HepG2 (cell line): Measurements from ENCODE around the gene TEDC1. TPM values are rescaled to one million over a fixed set of nuclear protein-coding genes. Genes with fewer than 3 reads are reported as not detected.

Source experiments
- PREB ChIP-seq: sonication (generic); formaldehyde crosslinking; IDR thresholded peaks from 2 replicates; pipeline ENCODE4 v1.4.0; 2020; ENCODE audit warnings: missing genetic modification reagents
- SALL1 ChIP-seq: sonication (generic); formaldehyde crosslinking; IDR thresholded peaks from 2 replicates; pipeline ENCODE4 v1.8.0; 2022; ENCODE audit warnings: mild to moderate bottlenecking, missing genetic modification reagents
- TFAP4 ChIP-seq: sonication (generic); IDR thresholded peaks from 2 replicates; pipeline ENCODE4 v1.6.1; 2016; ENCODE audit warnings: low read depth, borderline replicate concordance
- ZFX ChIP-seq: sonication (generic); formaldehyde crosslinking; IDR thresholded peaks from 2 replicates; pipeline ENCODE4 v1.4.0; 2020; ENCODE audit warnings: mild to moderate bottlenecking, low read depth, missing genetic modification reagents, moderate library complexity
- ZNF382 ChIP-seq: sonication (generic); formaldehyde crosslinking; IDR thresholded peaks from 2 replicates; pipeline ENCODE4 v1.5.0; 2020; ENCODE audit warnings: missing genetic modification reagents, mild to moderate bottlenecking, borderline replicate concordance
- ZNF768 ChIP-seq: sonication (generic); formaldehyde crosslinking; IDR thresholded peaks from 2 replicates; pipeline ENCODE4 v1.4.0; 2020; ENCODE audit warnings: missing genetic modification reagents
- polyA plus RNA-seq, 8 experiments: library from polyadenylated mRNA; depleted of rRNA in 3 of 8; stranded (reverse) in 7 of 8; unstranded in 1 of 8; fragments of >200 nt; fragmentation: Illumina TruSeq in 4 of 8; extraction: Trizol in 4 of 8; gene quantifications; 2 replicates each; pipeline versions ENCODE4 v1.2.1 to v1.2.3, GENCODE V29; 2011 to 2016; ENCODE audit warnings: low read depth in 4 of 8, missing spikeins in 1 of 8, mixed read lengths in 1 of 8; ENCODE audit not compliant: insufficient read depth in 1 of 8
- total RNA-seq, 5 experiments: library from RNA; depleted of rRNA; stranded (reverse); fragments of >200 nt; fragmentation: Illumina TruSeq; extraction: Trizol; gene quantifications; 2 replicates each; pipeline ENCODE4 v1.2.3, GENCODE V29; 2016; ENCODE audit warnings: low read depth in 1 of 5
- TF ChIP-seq, protein P1 (sequence below): sonication (generic); formaldehyde crosslinking; IDR thresholded peaks from 2 replicates; pipeline ENCODE4 v1.5.0; 2020; ENCODE audit warnings: missing genetic modification reagents
- TF ChIP-seq, protein P2 (sequence below): sonication (generic); formaldehyde crosslinking; IDR thresholded peaks from 2 replicates; pipeline ENCODE4 v1.4.0; 2020; ENCODE audit warnings: missing genetic modification reagents, borderline replicate concordance
- TF ChIP-seq, protein P3 (sequence below): sonication (generic); formaldehyde crosslinking; IDR thresholded peaks from 2 replicates; pipeline ENCODE4 v1.5.0; 2020; ENCODE audit warnings: mild to moderate bottlenecking, missing genetic modification reagents
- TF ChIP-seq, protein P4 (sequence below): sonication (generic); formaldehyde crosslinking; IDR thresholded peaks from 2 replicates; pipeline ENCODE4 v1.5.0; 2020; ENCODE audit warnings: mild to moderate bottlenecking, missing genetic modification reagents
- TF ChIP-seq, protein P5 (sequence below), 2 experiments: sonication (generic) in 1 of 2; formaldehyde crosslinking in 1 of 2; IDR thresholded peaks; 2 replicates each; pipeline versions ENCODE4 v1.4.0 to v1.6.1; 2016 to 2020; ENCODE audit warnings: borderline replicate concordance in 1 of 2, low read depth in 1 of 2, mild to moderate bottlenecking in 1 of 2, missing genetic modification reagents in 1 of 2

TEDC1 gene
- total and polyA plus RNA-seq, 2 of the 13 experiments (the other 11 are each of a cell fraction or from before 2014, with no cell fraction given): 5.7 to 27.4 TPM

DNA sequence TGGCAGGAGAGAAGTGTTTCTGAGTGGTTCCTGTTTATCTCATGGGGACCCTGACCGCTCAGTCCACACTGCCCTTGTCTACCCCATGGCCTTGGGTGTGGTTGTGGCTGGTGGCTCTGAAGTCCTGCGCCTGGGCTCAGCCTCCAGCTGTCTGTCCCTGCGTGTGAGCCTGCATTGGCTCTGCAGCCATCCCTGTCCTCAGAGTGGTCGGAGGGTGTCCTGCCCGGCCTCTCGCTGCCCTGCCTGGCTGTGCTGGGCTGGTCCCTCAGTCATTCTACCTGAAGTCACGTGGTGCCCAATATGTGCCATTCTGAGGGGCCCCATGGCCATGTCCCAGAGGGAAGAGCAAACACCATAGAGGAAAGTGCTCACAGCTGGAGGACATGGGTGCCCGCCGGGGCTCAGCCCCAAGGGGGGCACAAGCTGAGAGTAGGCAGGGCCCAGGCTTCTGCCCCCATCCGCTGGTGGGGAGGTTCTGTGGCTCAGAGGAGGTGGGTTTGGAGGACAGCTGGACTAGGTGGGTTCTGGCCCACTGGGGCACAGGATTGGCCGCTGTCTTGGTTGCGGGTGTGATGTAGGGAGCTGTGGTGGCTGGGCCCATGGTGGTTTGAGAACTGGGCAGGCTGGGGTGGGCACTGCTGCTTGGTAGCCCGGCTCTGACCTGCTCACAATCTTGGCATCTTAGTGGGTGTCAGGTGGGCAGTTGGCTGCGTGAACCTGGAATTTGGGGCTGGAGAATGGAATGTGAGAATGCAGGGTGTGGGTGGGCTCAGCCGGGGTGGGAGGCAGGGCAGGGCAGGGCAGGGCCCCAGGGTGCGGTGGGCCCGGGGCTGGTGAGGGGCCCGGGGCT, 11.6 kb downstream of the TEDC1 start (continued):
- TF ChIP-seq, protein P1, sequence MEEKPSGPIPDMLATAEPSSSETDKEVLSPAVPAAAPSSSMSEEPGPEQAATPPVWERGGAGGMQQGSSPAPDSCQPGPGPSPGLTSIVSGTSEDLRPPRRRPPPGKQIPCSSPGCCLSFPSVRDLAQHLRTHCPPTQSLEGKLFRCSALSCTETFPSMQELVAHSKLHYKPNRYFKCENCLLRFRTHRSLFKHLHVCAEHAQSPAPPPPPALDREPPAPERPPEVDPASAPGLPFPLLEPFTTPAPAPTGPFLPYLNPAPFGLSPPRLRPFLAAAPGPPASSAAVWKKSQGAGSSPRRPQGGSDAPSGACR (CRISPR knock-in tag): no peak
- TF ChIP-seq, protein P2, sequence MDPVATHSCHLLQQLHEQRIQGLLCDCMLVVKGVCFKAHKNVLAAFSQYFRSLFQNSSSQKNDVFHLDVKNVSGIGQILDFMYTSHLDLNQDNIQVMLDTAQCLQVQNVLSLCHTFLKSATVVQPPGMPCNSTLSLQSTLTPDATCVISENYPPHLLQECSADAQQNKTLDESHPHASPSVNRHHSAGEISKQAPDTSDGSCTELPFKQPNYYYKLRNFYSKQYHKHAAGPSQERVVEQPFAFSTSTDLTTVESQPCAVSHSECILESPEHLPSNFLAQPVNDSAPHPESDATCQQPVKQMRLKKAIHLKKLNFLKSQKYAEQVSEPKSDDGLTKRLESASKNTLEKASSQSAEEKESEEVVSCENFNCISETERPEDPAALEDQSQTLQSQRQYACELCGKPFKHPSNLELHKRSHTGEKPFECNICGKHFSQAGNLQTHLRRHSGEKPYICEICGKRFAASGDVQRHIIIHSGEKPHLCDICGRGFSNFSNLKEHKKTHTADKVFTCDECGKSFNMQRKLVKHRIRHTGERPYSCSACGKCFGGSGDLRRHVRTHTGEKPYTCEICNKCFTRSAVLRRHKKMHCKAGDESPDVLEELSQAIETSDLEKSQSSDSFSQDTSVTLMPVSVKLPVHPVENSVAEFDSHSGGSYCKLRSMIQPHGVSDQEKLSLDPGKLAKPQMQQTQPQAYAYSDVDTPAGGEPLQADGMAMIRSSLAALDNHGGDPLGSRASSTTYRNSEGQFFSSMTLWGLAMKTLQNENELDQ (CRISPR knock-in tag): no peak
- TF ChIP-seq TFAP4: peak; percentile 38; the same call in 1 of the 2 replicates
- no peak for TF ChIP-seq ZNF768 (CRISPR knock-in tag)
- TF ChIP-seq, protein P3, sequence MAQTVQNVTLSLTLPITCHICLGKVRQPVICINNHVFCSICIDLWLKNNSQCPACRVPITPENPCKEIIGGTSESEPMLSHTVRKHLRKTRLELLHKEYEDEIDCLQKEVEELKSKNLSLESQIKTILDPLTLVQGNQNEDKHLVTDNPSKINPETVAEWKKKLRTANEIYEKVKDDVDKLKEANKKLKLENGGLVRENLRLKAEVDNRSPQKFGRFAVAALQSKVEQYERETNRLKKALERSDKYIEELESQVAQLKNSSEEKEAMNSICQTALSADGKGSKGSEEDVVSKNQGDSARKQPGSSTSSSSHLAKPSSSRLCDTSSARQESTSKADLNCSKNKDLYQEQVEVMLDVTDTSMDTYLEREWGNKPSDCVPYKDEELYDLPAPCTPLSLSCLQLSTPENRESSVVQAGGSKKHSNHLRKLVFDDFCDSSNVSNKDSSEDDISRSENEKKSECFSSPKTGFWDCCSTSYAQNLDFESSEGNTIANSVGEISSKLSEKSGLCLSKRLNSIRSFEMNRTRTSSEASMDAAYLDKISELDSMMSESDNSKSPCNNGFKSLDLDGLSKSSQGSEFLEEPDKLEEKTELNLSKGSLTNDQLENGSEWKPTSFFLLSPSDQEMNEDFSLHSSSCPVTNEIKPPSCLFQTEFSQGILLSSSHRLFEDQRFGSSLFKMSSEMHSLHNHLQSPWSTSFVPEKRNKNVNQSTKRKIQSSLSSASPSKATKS (CRISPR knock-in tag): no peak
- TF ChIP-seq PREB (CRISPR knock-in tag): no peak
- TF ChIP-seq, protein P4, sequence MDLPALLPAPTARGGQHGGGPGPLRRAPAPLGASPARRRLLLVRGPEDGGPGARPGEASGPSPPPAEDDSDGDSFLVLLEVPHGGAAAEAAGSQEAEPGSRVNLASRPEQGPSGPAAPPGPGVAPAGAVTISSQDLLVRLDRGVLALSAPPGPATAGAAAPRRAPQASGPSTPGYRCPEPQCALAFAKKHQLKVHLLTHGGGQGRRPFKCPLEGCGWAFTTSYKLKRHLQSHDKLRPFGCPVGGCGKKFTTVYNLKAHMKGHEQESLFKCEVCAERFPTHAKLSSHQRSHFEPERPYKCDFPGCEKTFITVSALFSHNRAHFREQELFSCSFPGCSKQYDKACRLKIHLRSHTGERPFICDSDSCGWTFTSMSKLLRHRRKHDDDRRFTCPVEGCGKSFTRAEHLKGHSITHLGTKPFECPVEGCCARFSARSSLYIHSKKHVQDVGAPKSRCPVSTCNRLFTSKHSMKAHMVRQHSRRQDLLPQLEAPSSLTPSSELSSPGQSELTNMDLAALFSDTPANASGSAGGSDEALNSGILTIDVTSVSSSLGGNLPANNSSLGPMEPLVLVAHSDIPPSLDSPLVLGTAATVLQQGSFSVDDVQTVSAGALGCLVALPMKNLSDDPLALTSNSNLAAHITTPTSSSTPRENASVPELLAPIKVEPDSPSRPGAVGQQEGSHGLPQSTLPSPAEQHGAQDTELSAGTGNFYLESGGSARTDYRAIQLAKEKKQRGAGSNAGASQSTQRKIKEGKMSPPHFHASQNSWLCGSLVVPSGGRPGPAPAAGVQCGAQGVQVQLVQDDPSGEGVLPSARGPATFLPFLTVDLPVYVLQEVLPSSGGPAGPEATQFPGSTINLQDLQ (CRISPR knock-in tag): no peak
- TF ChIP-seq, protein P5, sequence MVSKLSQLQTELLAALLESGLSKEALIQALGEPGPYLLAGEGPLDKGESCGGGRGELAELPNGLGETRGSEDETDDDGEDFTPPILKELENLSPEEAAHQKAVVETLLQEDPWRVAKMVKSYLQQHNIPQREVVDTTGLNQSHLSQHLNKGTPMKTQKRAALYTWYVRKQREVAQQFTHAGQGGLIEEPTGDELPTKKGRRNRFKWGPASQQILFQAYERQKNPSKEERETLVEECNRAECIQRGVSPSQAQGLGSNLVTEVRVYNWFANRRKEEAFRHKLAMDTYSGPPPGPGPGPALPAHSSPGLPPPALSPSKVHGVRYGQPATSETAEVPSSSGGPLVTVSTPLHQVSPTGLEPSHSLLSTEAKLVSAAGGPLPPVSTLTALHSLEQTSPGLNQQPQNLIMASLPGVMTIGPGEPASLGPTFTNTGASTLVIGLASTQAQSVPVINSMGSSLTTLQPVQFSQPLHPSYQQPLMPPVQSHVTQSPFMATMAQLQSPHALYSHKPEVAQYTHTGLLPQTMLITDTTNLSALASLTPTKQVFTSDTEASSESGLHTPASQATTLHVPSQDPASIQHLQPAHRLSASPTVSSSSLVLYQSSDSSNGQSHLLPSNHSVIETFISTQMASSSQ (IDR thresholded peaks at IDR 0.05; ENCODE audit: low read depth): no peak
- TF ChIP-seq, protein P5 (CRISPR knock-in tag; IDR thresholded peaks at IDR 0.05; ENCODE audit: borderline replicate concordance): no peak
- no peak for TF ChIP-seq ZNF382 (CRISPR knock-in tag)
- TF ChIP-seq ZFX (CRISPR knock-in tag): peak; percentile 57
- TF ChIP-seq SALL1 (CRISPR knock-in tag): no peak
